Measurements from ENCODE around the gene MS4A18.
A peak's percentile ranks its signal among the peaks of the same experiment; 100 is the strongest.
"Not testable (repeated sequence)": the region's sequence is repeated elsewhere in the genome, so short reads cannot be mapped to it uniquely, and the experiment has no call there.

MS4A18 gene

GRCh38 chr11:60740573-60740972 lies 16.1 kb downstream of the MS4A18 start:
- no peak for DNase-seq

GRCh38 chr11:60741421-60741820 lies 16.9 kb downstream of the MS4A18 start:
- DNase-seq, result no peak

- DNase-seq, result no peak
Measured at GRCh38 chr11:60743058-60743457, 18.5 kb downstream of the MS4A18 start.

- DNase-seq, result no peak
Measured at GRCh38 chr11:60744114-60744513, 19.6 kb downstream of the MS4A18 start.

GRCh38 chr11:60747359-60747873 lies 22.9 kb downstream of the MS4A18 start:
- DNase-seq, result no peak

GRCh38 chr11:60748225-60748624 lies 23.7 kb downstream of the MS4A18 start:
- no peak for DNase-seq

GRCh38 chr11:60748821-60749220 lies 24.3 kb downstream of the MS4A18 start:
- no peak for DNase-seq

GRCh38 chr11:60750911-60751310 lies 26.4 kb downstream of the MS4A18 start:
- no peak for DNase-seq

- DNase-seq, result no peak
Measured at GRCh38 chr11:60753309-60753708, 28.8 kb downstream of the MS4A18 start.

GRCh38 chr11:60754887-60755286 lies 30.4 kb downstream of the MS4A18 start:
- no peak for DNase-seq

GRCh38 chr11:60756307-60757032 lies 31.9 kb downstream of the MS4A18 start, which contains the start of gene MS4A15:
Gene MS4A15, plus strand, starts transcription at chr11:60756867. Its CDS starts 6,867 bp downstream, at chr11:60763734.
- no peak for DNase-seq

GRCh38 chr11:60757231-60757800 lies 32.8 kb downstream of the MS4A18 start:
- DNase-seq, result no peak

- DNase-seq, result not testable (repeated sequence)
Measured at GRCh38 chr11:60758671-60759070, 34.2 kb downstream of the MS4A18 start.

GRCh38 chr11:60759438-60760225 lies 35.1 kb downstream of the MS4A18 start:
- not testable (repeated sequence) for DNase-seq

- no peak for DNase-seq
Measured at GRCh38 chr11:60761436-60762190, 37.1 kb downstream of the MS4A18 start.

GRCh38 chr11:60762851-60763691 lies 38.6 kb downstream of the MS4A18 start:
- DNase-seq, result no peak

GRCh38 chr11:60763692-60764369 lies 39.3 kb downstream of the MS4A18 start:
- DNase-seq, result no peak

- no peak for DNase-seq
Measured at GRCh38 chr11:60764879-60765278, 40.4 kb downstream of the MS4A18 start.

GRCh38 chr11:60765355-60765754 lies 40.8 kb downstream of the MS4A18 start:
- DNase-seq, result no peak

GRCh38 chr11:60766547-60766946 lies 42.0 kb downstream of the MS4A18 start:
- no peak for DNase-seq

- DNase-seq, result peak; percentile 46 to 59
Measured at GRCh38 chr11:60767388-60767811, 42.9 kb downstream of the MS4A18 start.
